ENCODE measurements around the gene INO80.
"Not testable (repeated sequence)": the region's sequence is repeated elsewhere in the genome, so short reads cannot be mapped to it uniquely, and the experiment has no call there.

The INO80 gene

DNA sequence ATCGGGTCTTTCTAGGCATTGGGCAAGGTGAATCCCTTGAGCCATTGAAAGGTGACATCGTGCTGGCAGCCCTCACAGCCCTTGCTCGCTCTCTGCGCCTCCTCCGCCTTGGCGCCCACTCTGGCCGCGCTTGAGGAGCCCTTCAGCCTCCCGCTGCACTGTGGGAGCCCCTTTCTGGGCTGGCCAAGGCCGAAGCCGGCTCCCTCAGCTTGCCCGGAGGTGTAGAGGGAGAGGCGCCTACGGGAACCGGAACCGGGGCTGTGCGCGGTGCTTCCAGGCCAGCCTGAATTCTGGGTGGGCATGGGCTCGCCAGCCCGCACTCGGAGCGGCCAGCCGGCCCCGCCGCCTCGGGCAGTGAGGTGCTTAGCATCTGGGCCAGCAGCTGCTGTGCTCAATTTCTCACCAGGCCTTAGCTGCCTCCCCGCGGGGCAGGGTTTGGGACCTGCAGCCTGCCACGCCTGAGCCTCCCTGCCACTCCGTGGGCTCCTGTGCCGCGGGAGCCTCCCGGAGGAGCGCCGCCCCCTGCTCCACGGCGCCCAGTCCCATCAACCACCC is 35.4 kb upstream of the INO80 start:
- POLR2A ChIA-PET, result no interaction called here

GRCh38 chr15:41150279-41150678 is 34.2 kb upstream of the INO80 start:
- TF ChIP-seq CTCF (IDR thresholded peaks at IDR 0.05; ENCODE audit: insufficient read depth, low read length, missing control alignments), result no peak
- DNase-seq (ENCODE audit: low read depth, low spot score), result no peak
- no peak overlapping the region for H3K4me3 ChIP-seq (ENCODE audit: low read depth, low read length)
- CTCF ChIA-PET, result no interaction called here
- POLR2A ChIA-PET, result no interaction called here

More for the DNA sequence above, 35.4 kb upstream of the INO80 start:
- no peak for DNase-seq (ENCODE audit: low read depth, low spot score)
- CTCF ChIA-PET, result no interaction called here
- H3K4me3 ChIP-seq (ENCODE audit: low read depth, low read length), result no peak overlapping the region
- no peak for TF ChIP-seq CTCF (IDR thresholded peaks at IDR 0.05; ENCODE audit: insufficient read depth, low read length, missing control alignments)

DNA sequence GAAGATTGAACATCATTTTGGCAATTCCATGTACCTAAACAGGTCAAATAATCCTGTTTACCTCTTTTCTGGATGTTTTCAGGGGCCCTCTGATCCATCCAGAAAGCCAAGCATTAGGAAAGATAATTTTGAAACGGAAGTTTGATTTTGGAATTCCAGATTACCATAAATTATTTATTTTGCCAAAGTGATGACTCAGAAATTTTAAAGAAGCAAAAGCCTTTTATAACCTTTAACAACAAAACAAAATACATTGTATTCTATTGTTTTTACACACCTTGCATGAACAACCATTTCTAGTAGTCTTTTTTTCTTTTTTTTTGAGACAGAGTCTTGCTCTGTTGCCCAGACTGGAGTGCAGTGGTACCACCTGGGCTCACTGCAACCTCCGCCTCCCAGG is 32.0 kb upstream of the INO80 start:
- no peak for DNase-seq (ENCODE audit: low read depth, low spot score)
- POLR2A ChIA-PET, result no interaction called here
- H3K4me3 ChIP-seq (ENCODE audit: low read depth, low read length), result no peak overlapping the region
- CTCF ChIA-PET, result no interaction called here
- no peak for TF ChIP-seq CTCF (IDR thresholded peaks at IDR 0.05; ENCODE audit: insufficient read depth, low read length, missing control alignments)

GRCh38 chr15:41139619-41140018 is 23.5 kb upstream of the INO80 start:
- ChIA-PET POLR2A (no interaction called here), CTCF (interaction anchor here (0.9 kb wide), 1 partner anchor 234 kb away, joined by 3 read pairs; no protein-coding TSS in a partner anchor)
- TF ChIP-seq CTCF (IDR thresholded peaks at IDR 0.05; ENCODE audit: insufficient read depth, low read length, missing control alignments), result no peak
- DNase-seq (ENCODE audit: low read depth, low spot score), result no peak
- no peak overlapping the region for H3K4me3 ChIP-seq (ENCODE audit: low read depth, low read length)

DNA sequence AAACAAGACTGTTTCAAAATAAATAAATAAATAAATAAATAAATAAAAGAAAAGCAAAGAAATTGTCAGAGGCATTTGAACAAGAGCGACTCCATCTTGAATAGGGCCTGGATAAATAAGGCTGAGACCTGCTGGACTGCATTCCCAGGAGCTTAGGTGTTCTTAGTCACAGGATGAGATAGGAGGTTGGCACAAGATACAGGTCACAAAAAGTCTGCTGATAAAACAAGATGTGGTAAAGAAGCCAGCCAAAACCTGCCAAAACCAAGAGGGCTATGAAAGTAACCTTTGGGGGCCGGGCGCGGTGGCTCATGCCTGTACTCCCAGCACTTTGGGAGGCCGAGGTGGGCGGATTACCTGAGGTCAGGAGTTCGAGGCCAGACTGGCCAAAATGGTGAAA is 23.0 kb upstream of the INO80 start:
- POLR2A ChIA-PET; DNase-seq (ENCODE audit: low read depth, low spot score); H3K4me3 ChIP-seq (ENCODE audit: low read depth, low read length): not testable (repeated sequence)
- CTCF ChIA-PET, result interaction anchor here (0.9 kb wide), 1 partner anchor 233 kb away, joined by 3 read pairs; no protein-coding TSS in a partner anchor

- H3K4me3 ChIP-seq (ENCODE audit: low read depth, low read length); CTCF ChIA-PET; DNase-seq (ENCODE audit: low read depth, low spot score): not testable (repeated sequence)
- POLR2A ChIA-PET, result interaction anchor here (0.5 kb wide), 1 partner anchor 20 kb away, joined by 3 read pairs; the partner anchor contains the start of gene INO80
Observed at GRCh38 chr15:41135580-41135979, 19.5 kb upstream of the INO80 start.

DNA sequence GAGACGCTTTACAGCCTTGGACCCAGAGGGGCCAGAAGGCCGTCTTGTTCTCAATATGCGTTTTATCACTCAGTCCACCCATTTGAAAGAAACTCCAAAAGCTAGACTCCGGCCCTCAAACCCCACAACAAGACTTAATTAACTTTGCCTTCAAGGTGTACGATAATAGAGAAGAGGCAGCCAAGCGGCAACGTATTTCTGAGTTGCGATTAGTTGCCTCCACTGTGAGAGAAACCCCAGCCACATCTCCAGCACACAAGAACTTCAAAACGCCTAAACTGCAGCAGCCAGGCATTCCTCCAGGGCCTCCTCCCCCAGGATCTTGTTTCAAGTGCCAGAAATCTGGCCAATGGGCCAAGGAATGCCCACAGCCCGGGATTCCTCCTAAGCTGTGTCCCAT is 17.4 kb upstream of the INO80 start:
- no peak for DNase-seq (ENCODE audit: low read depth, low spot score)
- H3K4me3 ChIP-seq (ENCODE audit: low read depth, low read length), result no peak overlapping the region
- ChIA-PET CTCF (no interaction called here), POLR2A (no interaction called here)
- no peak for TF ChIP-seq CTCF (IDR thresholded peaks at IDR 0.05; ENCODE audit: insufficient read depth, low read length, missing control alignments)

GRCh38 chr15:41132094-41132493 is 16.0 kb upstream of the INO80 start:
- CTCF ChIA-PET, result interaction anchor here (0.9 kb wide), 1 partner anchor 226 kb away, joined by 3 read pairs; no protein-coding TSS in a partner anchor
- H3K4me3 ChIP-seq (ENCODE audit: low read depth, low read length); DNase-seq (ENCODE audit: low read depth, low spot score); POLR2A ChIA-PET: not testable (repeated sequence)

Data from AG04449 (cell line).